ENCODE data around the gene NPHP1.
"Not testable (repeated sequence)": the region's sequence is repeated elsewhere in the genome, so short reads cannot be mapped to it uniquely, and the experiment has no call there.

The NPHP1 gene

DNA sequence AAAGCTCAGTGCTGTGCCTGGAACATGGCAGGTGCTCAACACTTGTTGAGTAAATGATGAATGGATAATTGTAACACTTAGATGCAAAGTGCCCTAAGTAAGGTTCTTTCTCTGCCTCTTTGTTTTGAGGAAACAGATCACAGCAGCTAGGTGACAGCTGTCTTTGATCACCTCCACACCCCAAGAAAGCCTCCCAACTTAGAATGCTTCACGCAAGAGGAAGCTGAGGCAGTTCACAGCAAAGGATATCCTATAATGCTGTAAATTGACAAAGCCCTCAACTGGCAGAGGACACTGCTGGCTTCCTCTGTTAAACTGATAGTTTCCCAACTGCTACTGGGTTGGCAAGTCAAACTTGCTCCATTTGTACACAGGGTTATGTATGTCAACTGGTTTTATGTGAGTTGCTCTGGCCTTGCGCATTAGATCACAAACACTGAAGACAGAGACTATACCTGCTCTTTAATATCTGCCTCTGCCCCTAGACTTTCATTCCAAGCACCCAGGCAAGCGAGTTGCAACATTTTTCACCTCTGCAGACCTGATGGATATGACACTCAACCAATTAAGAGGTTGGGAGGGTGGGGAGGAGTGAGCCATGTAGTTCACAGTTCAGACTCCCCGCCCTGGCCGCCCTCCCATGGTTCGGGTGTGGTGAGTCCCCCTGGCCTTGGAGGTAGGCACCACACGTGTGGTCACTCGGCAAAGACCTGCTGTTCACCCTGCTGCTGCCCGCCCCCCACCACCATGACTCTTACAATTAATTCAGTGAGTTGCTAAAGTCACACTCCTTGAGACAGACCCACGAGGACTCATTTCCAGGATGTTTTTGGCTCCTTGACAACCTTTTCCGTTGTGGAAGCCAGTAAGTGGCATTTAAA lies 84.4 kb downstream of the NPHP1 start:
- H3K27ac ChIP-seq = no peak overlapping the region
- TF ChIP-seq, protein P1, sequence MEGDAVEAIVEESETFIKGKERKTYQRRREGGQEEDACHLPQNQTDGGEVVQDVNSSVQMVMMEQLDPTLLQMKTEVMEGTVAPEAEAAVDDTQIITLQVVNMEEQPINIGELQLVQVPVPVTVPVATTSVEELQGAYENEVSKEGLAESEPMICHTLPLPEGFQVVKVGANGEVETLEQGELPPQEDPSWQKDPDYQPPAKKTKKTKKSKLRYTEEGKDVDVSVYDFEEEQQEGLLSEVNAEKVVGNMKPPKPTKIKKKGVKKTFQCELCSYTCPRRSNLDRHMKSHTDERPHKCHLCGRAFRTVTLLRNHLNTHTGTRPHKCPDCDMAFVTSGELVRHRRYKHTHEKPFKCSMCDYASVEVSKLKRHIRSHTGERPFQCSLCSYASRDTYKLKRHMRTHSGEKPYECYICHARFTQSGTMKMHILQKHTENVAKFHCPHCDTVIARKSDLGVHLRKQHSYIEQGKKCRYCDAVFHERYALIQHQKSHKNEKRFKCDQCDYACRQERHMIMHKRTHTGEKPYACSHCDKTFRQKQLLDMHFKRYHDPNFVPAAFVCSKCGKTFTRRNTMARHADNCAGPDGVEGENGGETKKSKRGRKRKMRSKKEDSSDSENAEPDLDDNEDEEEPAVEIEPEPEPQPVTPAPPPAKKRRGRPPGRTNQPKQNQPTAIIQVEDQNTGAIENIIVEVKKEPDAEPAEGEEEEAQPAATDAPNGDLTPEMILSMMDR (conservative IDR thresholded peaks at IDR 0.05) = no peak
- TF ChIP-seq ZFX (IDR thresholded peaks at IDR 0.05) = no peak

DNA sequence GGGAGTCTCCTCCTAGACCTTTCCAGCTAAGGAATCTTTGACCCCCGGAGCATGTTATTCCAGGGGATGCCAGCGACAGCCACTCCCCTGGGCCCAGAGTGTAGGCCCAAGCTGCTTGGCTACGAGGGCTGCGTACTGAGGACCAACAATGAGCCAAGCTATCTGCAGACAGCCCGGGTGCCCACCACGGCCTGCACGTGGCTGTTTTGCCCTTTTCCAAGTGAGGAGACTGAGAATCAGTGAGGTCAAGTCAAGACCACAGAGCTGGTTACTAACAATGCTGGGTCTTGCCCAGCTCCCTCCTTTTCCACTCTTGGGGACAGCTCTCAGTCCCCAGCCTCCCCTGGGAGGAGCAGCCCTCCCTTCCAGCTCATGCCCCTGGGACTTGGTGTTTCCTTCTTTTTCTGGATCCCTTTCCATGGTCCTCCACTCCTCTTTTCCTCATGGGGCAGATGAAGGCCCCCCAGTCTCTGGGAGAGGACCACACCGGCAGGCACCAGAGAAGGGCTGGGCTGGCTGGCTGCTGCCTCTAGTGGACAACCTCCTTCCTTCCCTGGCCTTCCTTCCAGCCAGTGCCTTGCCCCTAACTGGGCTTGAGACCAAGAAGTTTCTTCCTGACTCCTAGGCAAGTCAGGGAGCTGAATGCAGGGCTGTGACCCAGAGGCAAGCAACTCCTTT lies 88.6 kb downstream of the NPHP1 start:
- TF ChIP-seq ZFX (IDR thresholded peaks at IDR 0.05) = peak; percentile 47
- TF ChIP-seq, protein P1 (conservative IDR thresholded peaks at IDR 0.05) = peak; percentile 67
- peak overlapping the region; percentile 56 for H3K27ac ChIP-seq

DNA sequence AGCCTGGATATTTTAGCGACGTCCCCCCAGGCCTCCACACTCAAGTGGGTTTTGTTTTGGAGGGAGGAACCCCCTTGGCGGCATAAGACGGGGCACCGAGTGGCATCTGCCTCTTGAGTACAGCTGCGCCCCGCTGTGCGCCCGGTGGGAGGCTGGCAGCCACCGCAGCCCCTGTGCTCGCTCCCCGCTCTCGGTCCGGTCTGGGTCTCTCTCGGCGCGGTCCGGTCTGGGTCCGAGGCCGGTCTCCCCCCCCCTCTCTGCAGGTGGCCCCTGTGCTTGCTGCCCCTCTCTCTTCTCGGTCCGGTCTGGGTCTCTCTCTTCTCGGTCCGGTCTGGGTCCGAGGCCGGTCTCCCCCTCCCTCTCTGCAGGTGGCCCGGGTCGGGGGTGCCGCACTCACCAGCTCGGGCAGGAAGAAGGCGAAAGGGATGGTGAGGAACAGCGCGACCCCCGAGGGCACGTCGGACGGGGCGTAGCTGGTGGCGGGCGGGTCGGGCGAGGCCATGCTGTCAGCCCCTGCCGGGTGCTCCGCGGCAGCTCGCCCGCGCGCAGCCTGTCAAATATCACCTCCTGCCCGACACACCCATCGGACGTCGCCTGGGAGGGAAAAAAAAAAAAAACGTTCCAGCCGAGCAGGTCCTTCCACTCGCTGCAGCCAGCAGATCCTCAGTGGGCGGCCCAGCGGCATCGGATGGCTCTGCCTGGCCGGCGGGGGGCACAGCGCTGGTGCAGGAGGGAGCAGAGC lies 89.4 kb downstream of the NPHP1 start, which contains the start of gene MALL:
TSS of gene MALL (minus strand) at position 532 of the 742 bp plus-strand sequence. CDS start at position 502, 30 bp downstream.
- TF ChIP-seq, protein P1 (conservative IDR thresholded peaks at IDR 0.05) = no peak
- TF ChIP-seq ZFX (IDR thresholded peaks at IDR 0.05) = no peak
- H3K27ac ChIP-seq = peak within 1 kb of the TSS; percentile 56

DNA sequence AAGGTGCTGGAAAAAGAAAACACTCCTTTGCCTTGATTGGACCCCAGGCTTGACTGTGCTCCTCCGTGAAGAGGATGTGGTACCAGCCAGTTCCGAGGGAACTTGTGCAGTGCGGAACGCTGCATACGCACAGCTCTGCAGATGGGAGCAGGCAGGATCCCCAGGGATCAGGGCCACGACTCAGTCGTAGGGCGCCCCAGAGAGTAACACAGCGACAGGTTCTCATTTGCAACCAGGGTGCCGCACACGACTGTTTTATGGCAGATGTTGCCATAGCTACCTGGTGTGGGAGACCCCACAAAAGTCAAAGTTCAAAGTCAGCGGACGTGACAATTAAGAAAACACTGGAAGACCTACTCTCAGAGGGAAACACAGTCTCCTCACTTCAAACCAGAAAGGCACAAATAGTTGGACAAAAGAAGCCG lies 90.0 kb downstream of the NPHP1 start:
- peak overlapping the region; percentile 56; the same call in 1 of the 2 replicates for H3K27ac ChIP-seq
- no peak for TF ChIP-seq ZFX (IDR thresholded peaks at IDR 0.05)
- TF ChIP-seq, protein P1 (conservative IDR thresholded peaks at IDR 0.05) = no peak

DNA sequence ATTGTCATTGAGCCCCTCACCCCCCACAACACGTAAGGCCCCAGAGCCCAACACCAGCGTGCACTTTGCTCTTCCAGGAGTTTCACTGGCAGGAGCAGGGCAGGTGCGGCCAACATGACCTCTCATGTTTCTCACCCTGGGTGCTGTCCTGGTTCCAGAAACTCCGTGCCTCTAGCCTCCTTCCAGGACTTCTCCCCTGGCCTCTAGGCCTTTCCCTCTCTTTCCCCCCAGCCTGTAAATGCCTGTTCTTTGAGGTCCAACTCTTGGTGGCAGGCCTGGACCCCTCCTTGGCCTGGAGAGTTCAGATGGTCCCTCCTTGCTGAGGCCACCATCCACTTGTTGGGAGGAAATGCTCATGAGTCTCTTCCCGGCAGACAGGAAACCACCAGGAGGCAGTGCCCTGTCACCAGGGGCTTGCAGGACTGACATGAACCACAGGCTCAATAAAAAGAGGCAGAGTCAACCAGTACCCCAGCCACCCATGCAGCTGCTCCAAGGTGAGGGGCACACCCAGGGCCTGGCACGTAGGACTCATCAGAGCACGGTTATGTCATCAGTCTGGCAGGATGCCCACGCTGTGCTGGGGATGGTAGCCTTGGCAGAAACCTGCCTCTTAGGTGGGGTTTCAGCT lies 90.7 kb downstream of the NPHP1 start:
- H3K27ac ChIP-seq = peak overlapping the region; percentile 22; the same call in 1 of the 2 replicates
- TF ChIP-seq, protein P1 (conservative IDR thresholded peaks at IDR 0.05) = no peak
- no peak for TF ChIP-seq ZFX (IDR thresholded peaks at IDR 0.05)

DNA sequence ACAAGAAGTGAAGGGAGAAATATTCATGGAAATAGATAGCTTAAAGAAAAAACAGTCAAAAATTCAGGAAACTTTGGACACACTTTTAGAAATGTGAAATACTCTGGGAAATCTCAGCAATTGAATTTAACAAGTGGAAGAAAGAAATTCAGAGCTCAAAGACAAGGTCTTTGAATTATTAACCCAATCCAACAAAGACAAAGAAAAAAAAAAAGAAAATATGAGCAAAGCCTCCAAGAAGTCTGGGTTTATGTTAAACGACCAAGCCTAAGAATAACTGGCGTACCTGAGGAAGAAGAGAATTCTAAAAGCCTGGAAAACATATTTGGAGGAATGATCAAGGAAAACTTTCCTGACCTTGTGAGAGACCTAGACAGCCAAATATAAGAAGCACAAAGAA lies 96.5 kb downstream of the NPHP1 start:
- not testable (repeated sequence) for H3K27ac ChIP-seq

Measured in C4-2B (cell line).